Dermis microvascular lymphatic vessel endothelial cell (primary cell): ENCODE data around the gene DNAJB14. TPM values are rescaled to one million over a fixed set of nuclear protein-coding genes. Genes with fewer than 3 reads are reported as not detected.

Experiments used
- DNase-seq, 2 donors: peaks; one replicate each; pipeline versions ENCODE4 v3.0.0 to v3.0.0-alpha.2; 2010; ENCODE audit warnings: low read depth in 2 of 2
- total RNA-seq: library from RNA; depleted of rRNA; stranded (reverse); fragments of >200 nt; gene quantifications from 2 replicates; pipeline ENCODE4 v1.2.1, GENCODE V29; 2014

Gene DNAJB14
- total RNA-seq, 1 donor from 2014 or later = 50.8 TPM

DNA sequence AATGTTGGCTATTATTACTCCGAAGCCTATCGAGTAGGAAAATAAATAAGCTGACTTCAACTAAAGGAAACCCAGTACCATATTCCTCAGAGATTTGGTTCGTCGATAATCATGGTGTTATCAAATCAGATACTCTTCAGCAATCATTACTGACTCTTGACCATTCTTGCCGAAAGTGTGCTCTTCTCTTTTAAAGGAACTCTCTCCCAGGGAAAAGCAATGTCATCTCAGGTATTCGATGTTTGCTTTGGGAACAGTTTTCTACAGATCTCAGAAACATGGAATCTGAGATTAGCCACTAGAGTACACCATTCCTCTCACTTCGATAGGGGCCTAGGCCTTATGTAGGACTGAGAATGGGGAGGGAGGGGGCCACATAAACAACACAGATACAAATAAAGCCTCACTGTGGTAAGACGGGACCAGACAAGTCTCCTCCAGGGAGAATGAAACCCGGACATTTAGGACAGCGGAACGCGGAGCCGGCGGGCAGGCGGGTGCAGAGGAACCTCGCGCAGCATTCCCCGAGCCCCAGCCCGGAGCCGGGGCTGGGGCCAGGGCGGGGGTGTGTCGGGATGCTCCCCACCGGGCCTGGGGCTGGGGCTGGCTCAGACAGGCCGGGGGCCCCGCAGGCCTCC, 581 bp downstream of the DNAJB14 start:
- peak in 1 of 2 donors; percentile 35 for DNase-seq

- no peak for DNase-seq
These were observed 2.4 kb downstream of the DNAJB14 start for GRCh38 chr4:99943904-99944437.

- DNase-seq = no peak
These were observed 8.1 kb downstream of the DNAJB14 start for GRCh38 chr4:99938243-99938753.

- DNase-seq = no peak
These were observed 11.5 kb downstream of the DNAJB14 start for GRCh38 chr4:99934891-99935290.

- DNase-seq = no peak
These were observed 18.9 kb downstream of the DNAJB14 start for GRCh38 chr4:99927566-99927965.

DNA sequence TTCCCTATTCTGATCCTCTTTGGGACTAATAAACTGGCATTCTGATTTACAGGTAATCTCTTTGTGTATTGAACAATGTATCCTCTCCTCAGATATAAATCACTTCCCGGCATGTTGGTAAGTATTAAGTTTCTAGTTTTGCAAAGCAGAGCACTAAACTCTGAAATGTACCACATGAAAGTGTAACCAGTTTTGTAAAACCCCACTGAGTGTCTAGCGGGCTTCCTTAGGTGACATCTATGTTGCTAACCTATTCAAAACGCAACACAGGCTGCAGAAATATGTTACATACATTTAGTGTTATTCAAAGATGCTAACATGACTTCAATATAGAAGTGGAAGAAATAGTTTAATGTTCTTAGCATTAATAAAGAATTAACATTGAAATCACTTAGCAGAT, 25.2 kb downstream of the DNAJB14 start:
- no peak for DNase-seq

DNA sequence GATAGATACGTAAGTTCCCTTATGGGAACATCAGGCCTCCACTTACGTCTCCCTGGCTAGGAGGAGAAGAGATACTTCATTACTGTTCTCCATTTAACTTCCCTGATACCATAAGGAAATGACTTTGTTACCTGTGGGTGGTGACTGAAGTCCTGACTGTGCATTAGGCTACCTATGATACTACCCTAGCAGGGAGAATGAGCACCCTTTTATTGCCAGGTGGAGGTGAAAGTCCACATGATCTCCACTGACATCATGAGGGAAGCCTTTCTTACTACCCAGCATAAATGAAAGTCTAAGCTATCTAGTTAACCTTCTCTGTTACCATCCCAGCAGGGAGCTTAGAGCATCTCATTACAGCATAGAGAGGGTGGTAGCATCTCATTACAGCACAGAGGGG, 27.8 kb downstream of the DNAJB14 start:
- no peak for DNase-seq

DNA sequence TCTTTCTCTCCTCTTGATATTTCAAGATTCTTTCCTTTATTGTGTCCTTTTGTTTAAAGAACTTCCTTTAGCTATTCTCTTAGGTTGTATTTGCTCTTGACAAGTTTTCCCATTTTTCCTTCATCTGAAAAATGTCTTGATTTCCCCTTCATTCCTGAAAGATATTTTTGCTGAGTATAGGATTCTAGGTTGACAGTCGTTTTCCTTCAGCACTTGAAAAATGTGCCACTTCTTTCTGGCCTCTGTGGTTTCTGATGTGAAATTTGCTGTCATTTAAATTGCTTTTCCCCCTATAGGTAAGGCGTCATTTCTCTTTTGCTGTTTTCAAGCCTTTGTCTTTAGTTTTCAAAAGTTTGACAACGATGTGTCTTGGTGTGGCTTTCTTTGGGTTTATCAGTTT, 28.8 kb downstream of the DNAJB14 start:
- no peak for DNase-seq

DNA sequence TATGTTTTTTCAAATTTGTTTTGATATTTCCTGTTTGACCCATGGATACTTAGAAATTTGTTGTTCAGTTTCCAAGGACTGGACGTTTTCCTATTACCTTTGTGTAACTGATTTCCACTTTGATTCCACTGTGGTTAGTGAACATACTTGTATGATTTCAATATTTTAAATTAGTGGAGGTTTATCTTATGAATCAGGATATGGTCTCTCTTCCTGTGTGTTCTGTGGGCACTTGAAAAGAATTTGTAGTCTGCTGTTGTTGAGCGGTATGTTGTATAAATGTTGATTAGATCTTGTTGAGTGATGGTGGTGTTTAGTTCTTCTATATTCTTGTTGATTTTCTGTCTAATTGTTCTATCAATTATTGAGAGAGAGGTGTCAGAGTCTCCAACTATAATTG, 31.0 kb downstream of the DNAJB14 start:
- DNase-seq = no peak

GRCh38 chr4:99894998-99895397, 51.4 kb downstream of the DNAJB14 start:
- DNase-seq = no peak

DNA sequence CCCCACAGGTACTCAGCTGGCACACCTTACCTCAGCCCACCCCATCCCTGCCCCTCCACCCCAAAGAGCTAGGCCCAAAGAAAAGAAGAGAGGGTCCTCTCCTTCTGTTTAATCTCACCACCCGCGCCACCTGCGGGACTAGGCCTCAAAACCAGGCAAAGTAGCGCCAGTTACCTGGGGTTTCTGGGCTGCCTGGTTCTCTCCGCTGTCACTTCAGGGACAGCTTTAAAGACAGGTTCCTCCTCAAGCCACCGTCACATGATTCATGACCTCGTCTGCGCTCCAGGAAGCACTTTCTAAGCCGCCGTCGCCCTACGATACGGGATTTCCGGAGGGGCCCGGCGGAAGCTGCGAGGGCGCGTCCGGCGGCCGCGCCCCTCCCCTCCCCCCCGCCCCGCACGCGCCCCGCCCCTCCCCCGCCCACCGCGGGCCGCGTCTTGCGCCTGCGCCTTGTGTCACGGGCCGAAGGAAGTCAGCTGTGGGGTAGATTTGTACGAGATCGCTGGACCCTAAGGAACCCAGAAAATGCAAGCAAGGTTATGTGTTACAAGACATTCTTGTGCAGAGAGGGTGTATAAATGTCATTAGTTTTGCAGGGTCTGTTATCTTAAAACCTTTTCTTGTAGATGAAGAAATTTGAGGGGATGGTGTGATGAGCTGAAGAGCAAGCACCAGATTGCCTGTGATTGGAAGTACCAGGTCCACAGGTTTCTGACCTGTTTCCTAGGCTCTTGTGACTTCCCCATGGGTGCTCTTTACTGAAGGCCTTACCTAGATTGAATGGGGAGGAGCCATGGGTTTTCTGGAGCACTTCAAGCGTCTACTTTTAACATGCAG, 52.0 kb downstream of the DNAJB14 start, which contains the start of gene LAMTOR3:
Gene LAMTOR3 (minus strand): TSS at position 267 of the 837 bp plus-strand sequence. CDS start 464 bp downstream, outside the sequence.
- peak; percentile 75 to 90 for DNase-seq

DNA sequence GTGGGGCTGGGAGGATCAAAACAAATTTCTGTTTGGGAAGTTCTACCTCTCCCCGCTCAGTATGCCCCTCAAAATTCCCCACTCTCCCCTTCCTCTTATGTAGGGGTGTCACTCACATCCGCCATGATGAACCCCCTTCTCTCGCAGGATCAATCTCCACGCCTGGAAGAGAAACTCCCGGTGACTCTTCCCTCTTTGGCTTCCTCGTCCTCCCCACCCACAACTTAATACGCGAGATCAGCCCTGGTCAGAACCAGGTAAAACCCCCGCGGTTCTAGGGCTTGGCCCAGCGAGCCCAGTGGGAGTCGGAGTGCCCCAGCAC, 52.6 kb downstream of the DNAJB14 start:
- DNase-seq = no peak

DNA sequence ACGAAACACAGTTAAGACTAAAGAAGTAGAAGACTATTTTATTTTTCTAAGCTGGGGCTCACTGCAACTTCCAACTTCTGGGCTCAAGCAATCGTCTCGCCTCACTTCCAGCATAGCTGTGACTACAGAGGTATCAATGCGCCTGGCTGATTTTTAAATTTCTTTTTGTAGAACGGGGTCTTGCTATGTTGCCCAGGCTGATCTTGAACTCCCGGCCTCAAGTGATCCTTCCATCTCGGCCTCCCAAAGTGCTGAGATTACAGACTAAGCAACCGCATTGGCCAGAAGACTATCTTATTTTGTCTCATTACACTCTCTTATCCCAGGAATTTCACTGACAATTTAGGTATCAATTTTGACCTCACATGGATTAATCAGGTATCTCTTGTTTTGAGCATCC, 53.4 kb downstream of the DNAJB14 start:
- no peak for DNase-seq

DNA sequence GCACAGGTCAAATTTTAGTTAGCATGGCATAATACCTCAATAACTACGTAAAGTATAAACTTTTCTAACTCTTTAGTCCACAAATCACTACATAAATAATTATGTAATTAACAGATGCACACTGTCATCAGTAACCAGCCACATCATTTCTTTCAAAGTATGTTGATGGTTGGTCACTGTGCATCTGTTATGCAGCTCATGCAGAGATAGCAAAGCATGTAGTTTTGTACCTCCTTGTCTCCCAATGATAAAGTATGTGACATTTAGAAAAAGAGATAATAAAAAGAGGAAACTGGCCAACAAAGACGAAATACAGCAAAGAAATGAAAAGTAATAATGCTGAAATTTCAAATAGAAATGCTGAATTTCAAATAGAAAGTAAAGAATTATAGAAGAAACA, 55.1 kb downstream of the DNAJB14 start:
- DNase-seq = no peak

- DNase-seq = no peak
These were observed 58.6 kb downstream of the DNAJB14 start for GRCh38 chr4:99887837-99888236.

DNA sequence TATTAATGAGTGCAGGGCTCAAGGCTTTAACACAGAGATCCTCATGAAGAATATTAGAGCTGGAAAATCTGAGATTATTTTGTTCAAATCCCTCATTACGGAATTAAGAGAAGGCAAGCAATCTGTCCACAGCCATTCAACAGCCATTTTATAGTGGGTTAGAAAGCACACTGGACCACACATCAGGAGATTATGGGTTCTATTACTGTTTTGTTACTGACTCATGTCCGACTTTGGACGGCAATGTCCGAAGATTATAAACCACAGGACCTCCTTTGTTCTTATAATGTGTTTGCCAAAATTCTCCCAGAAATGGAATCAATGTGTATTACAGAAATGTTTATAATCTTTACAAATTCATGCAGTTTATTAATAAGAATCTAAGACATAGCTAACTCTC, 60.3 kb downstream of the DNAJB14 start:
- DNase-seq = no peak

GRCh38 chr4:99885687-99886086, 60.7 kb downstream of the DNAJB14 start:
- no peak for DNase-seq

DNA sequence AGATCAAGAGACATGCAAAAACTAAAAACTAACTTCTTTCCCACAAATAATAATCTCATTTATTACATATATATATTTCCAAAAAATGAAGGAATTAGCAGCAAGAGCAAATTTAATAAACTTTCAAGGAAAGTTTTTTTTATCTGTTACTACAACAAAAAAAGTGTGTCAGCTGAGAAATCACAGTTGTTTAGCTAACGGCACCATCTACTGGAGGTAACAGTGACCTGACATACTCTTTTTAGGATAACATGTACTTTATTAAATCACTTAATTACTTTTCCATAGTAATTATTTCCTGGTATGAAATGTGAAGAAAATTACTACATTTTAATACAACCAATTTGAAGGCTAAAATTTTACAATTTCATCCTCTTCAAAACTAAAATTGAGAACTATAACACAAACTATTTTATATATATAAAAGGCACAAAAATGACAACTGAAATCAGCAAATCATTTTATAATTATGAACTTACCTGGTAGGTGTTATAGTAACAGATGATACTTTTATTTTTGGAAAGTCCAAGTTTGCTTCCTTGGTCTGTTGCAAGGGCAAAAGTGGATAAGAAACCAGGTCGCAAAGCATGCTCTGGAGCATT, 61.3 kb downstream of the DNAJB14 start:
- peak; percentile 26 to 40 for DNase-seq

- DNase-seq = no peak
These were observed 67.0 kb downstream of the DNAJB14 start for GRCh38 chr4:99879458-99879857.

DNA sequence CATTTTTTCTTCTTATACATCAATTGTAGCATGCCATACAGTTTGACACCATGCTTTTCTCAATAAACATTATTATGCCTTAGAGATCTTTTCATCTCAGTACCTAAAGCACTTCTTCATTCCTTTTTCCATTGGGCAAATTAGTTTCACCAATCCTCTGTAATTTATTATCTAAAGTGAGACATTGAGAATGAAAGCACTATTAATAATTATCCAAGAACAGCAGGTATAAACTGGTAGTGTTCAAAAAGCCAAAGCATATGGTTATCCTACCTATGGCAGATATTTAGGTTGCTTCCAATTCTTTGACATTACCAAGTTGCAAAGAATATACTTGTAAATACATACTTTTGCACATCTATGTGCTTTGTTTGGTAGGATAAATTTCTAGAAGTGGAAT, 67.8 kb downstream of the DNAJB14 start:
- no peak for DNase-seq

GRCh38 chr4:99876946-99877345, 69.5 kb downstream of the DNAJB14 start:
- no peak for DNase-seq

DNA sequence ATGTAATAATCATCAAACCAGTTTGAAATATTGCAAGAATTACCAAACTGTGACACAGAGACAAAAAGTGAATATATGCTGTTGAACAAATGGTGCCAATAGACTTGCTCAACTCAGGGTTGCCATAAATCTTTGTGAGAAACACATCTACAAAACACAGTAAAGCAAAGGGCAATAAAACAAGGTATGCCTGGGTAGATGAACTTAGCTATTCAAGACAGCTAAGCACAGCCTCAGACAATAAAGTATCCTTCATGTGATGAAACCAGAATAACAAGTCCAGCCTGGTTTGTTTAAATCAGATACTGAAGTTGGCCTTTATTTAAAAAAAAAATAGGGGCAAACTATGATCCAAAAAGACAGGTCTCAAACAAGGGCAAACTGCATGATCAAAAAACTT, 71.3 kb downstream of the DNAJB14 start:
- no peak for DNase-seq
